DND-41 (cell line): ENCODE measurements around the gene KDM8.
"Not testable (repeated sequence)": the region's sequence is repeated elsewhere in the genome, so short reads cannot be mapped to it uniquely, and the experiment has no call there.

ENCODE experiments used
- ATAC-seq: fragments of 200-7000 bp; cut with Tn5 transposase; 3 replicates; pipeline ENCODE4 v1.9.1; 2021; ENCODE audit warnings: low read depth; ENCODE audit not compliant: insufficient read depth
- DNase-seq: peaks from one replicate; pipeline ENCODE4 v3.0.0-alpha.2; 2020
- H2AFZ ChIP-seq: 2 replicates; pipeline ENCODE4 v1.6.0; 2012; ENCODE audit warnings: low read depth, low read length
- H3K27ac ChIP-seq: 2 replicates; pipeline ENCODE4 v1.5.1; 2012; ENCODE audit warnings: low read length, inconsistent platforms
- H3K27me3 ChIP-seq: fragments of 200-600 bp; sonication (generic); 2 replicates; pipeline ENCODE4 v1.6.0; 2012; ENCODE audit warnings: low read length, mild to moderate bottlenecking, inconsistent platforms; ENCODE audit not compliant: insufficient read depth, poor library complexity
- H3K36me3 ChIP-seq: 2 replicates; pipeline ENCODE4 v1.5.1; 2012; ENCODE audit warnings: low read length, inconsistent platforms; ENCODE audit not compliant: insufficient read depth
- H3K4me1 ChIP-seq: 2 replicates; pipeline ENCODE4 v1.5.1; 2012; ENCODE audit warnings: mild to moderate bottlenecking, low read length; ENCODE audit not compliant: insufficient read depth
- H3K4me2 ChIP-seq: 2 replicates; pipeline ENCODE4 v1.6.0; 2012; ENCODE audit warnings: mild to moderate bottlenecking, moderate library complexity, low read length, inconsistent platforms; ENCODE audit not compliant: insufficient read depth
- H3K4me3 ChIP-seq, 2 experiments: fragments of 200-600 bp in 1 of 2; shearing (Covaris generic) in 1 of 2; 2 replicates each; pipeline ENCODE4 v1.5.1; 2012 to 2016; ENCODE audit warnings: inconsistent platforms in 2 of 2, low read length in 2 of 2, mild to moderate bottlenecking in 2 of 2, low read depth in 1 of 2, moderate library complexity in 1 of 2
- H3K79me2 ChIP-seq: 2 replicates; pipeline ENCODE4 v1.6.0; 2012; ENCODE audit warnings: low read length, inconsistent platforms; ENCODE audit not compliant: insufficient read depth
- H3K9ac ChIP-seq: 2 replicates; pipeline ENCODE4 v1.6.0; 2012; ENCODE audit warnings: low read depth, mild to moderate bottlenecking, inconsistent platforms, low read length, moderate library complexity
- H3K9me3 ChIP-seq: 2 replicates; pipeline ENCODE4 v1.5.1; 2012; ENCODE audit warnings: low read length, moderate library complexity, mild to moderate bottlenecking, inconsistent platforms; ENCODE audit not compliant: insufficient read depth, severe bottlenecking
- H4K20me1 ChIP-seq: 2 replicates; pipeline ENCODE4 v1.6.0; 2012; ENCODE audit warnings: low read length; ENCODE audit not compliant: insufficient read depth
- EZH2 ChIP-seq: IDR thresholded peaks from 3 replicates; pipeline ENCODE4 v1.6.1; 2012; ENCODE audit warnings: borderline replicate concordance, low read depth, mild to moderate bottlenecking, moderate library complexity, low read length, inconsistent platforms; ENCODE audit not compliant: severe bottlenecking
- TF ChIP-seq, protein P1 (sequence below): IDR thresholded peaks from 2 replicates; pipeline ENCODE4 v1.5.1; 2012; ENCODE audit warnings: borderline replicate concordance, low read length, moderate library complexity, mild to moderate bottlenecking; ENCODE audit not compliant: poor library complexity, severe bottlenecking; ENCODE audit errors: extremely low read depth

The KDM8 gene

DNA sequence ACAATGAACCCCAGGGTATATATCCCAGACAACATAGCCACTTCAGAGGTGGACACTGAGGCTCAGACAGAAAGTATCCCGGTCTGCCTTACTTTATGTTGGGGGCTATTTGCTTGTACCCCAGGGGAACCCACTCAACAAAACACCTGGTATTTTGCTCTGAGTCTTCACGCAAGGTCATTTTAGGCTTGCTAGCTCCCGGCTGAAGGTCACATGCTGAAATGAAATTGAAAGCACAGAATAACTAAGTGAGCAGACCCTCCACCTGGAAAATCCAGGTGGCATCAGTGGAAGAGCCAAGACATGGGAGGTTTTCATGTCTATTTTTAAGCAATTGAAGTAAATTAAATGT lies 4.1 kb upstream of the KDM8 start:
- TF ChIP-seq, protein P1, sequence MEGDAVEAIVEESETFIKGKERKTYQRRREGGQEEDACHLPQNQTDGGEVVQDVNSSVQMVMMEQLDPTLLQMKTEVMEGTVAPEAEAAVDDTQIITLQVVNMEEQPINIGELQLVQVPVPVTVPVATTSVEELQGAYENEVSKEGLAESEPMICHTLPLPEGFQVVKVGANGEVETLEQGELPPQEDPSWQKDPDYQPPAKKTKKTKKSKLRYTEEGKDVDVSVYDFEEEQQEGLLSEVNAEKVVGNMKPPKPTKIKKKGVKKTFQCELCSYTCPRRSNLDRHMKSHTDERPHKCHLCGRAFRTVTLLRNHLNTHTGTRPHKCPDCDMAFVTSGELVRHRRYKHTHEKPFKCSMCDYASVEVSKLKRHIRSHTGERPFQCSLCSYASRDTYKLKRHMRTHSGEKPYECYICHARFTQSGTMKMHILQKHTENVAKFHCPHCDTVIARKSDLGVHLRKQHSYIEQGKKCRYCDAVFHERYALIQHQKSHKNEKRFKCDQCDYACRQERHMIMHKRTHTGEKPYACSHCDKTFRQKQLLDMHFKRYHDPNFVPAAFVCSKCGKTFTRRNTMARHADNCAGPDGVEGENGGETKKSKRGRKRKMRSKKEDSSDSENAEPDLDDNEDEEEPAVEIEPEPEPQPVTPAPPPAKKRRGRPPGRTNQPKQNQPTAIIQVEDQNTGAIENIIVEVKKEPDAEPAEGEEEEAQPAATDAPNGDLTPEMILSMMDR: no peak
- no peak for TF ChIP-seq EZH2
- peaks cover 40% of the 10 kb centered on the region for H3K4me1 ChIP-seq
- no peak overlapping the region for H3K4me2 ChIP-seq
- peak overlapping the region; percentile 50 for H3K9ac ChIP-seq
- H3K79me2 ChIP-seq: peaks cover 9% of the 10 kb centered on the region
- H4K20me1 ChIP-seq: no peaks in the 10 kb centered on the region
- H2AFZ ChIP-seq: 0 out of 2 replicates have a peak overlapping the region, but pooled peaks have one; percentile 19
- no peaks in the 10 kb centered on the region for H3K9me3 ChIP-seq
- H3K27ac ChIP-seq: peak overlapping the region; percentile 96
- H3K36me3 ChIP-seq: peaks cover 3% of the 10 kb centered on the region; the same call in 1 of the 2 replicates
- ATAC-seq: no peak
- H3K4me3 ChIP-seq: no peak overlapping the region
- no peak for DNase-seq
- H3K27me3 ChIP-seq: no peaks in the 10 kb centered on the region

DNA sequence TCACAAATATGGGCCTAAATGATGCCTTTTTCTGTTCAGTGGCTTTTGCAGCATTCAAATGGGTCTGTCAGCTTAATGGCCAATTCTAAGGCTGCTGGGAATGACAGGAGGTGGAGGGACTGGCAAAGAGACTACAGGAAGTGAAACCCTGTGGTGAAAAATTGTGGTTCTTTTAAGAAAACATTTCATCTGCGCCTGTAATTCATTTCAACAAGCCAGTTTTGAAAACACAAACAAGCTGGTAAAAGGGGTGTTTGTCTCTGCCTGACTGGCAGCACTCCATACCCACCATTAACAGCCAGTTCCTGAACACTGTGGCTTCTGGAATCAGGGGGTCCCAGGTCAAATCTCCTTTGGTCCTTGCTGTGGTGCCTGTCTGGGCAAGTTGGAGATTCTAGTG lies 3.6 kb upstream of the KDM8 start:
- peak; percentile 52 for ATAC-seq
- DNase-seq: peak; percentile 69
- peak overlapping the region; percentile 47 for H3K4me2 ChIP-seq
- H3K79me2 ChIP-seq: peaks cover 14% of the 10 kb centered on the region
- peak overlapping the region; percentile 96 for H3K27ac ChIP-seq
- 0 out of 4 replicates have a peak overlapping the region, but pooled peaks of 1 of the 2 experiments have one; percentile 9 for H3K4me3 ChIP-seq
- peaks cover 3% of the 10 kb centered on the region; the same call in 1 of the 2 replicates for H3K36me3 ChIP-seq
- TF ChIP-seq EZH2: no peak
- TF ChIP-seq, protein P1: no peak
- no peaks in the 10 kb centered on the region for H3K9me3 ChIP-seq
- peak overlapping the region; percentile 71 for H2AFZ ChIP-seq
- peak overlapping the region; percentile 50 for H3K9ac ChIP-seq
- no peaks in the 10 kb centered on the region for H3K27me3 ChIP-seq
- H3K4me1 ChIP-seq: peaks cover 45% of the 10 kb centered on the region
- no peaks in the 10 kb centered on the region for H4K20me1 ChIP-seq

DNA sequence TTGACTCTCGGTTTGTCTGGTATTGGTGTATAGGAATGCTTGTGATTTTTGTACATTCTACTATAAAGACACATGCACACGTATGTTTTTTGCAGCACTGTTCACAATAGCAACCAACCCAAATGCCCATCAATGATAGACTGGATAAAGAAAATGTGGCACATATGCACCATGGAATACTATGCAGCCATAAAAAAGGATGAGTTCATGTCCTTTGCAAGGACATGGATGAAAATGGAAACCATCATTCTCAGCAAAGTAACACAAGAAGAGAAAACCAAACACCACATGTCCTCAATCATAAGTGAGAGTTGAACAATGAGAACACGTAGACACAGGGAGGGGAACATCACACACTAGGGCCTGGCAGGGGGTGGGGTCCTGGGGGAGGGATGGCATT lies 2.4 kb upstream of the KDM8 start:
- not testable (repeated sequence) for H3K36me3 ChIP-seq, H3K4me2 ChIP-seq, DNase-seq, H3K9me3 ChIP-seq, H3K4me3 ChIP-seq, H4K20me1 ChIP-seq, H3K27me3 ChIP-seq, H3K9ac ChIP-seq, ATAC-seq, H2AFZ ChIP-seq
- H3K79me2 ChIP-seq: peaks cover 26% of the 10 kb centered on the region
- H3K27ac ChIP-seq: peak overlapping the region; percentile 55
- H3K4me1 ChIP-seq: peaks cover 52% of the 10 kb centered on the region

DNA sequence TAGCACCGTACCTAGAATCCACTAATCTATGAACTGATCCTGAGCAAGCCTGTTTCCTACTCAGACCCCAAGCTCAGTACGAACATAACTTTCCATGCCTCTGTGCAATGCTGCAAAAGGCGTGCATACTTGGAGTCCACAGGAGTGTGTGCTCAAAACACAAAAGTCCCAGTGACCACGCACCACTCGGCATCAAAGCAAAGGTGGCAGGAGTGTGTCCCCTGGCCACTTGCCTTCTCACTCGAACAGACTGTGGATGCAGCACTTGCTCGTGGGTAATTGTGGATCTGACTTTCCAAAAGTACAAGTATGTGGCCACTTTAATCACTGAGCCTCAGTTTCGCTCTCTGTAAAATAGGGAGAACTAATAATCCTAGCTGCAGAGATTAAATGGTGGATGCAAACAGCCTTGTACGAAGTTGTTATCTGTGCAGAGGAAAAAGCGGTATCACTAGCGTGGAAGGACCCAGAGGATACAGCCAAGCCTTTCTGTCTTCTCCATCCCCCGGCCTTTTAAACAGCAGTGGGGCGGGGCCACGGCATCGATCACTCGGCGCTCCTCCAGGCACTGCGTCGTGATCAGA lies 311 bp upstream of the KDM8 start:
- H3K27ac ChIP-seq: peak overlapping the region; percentile 94
- peaks cover 27% of the 10 kb centered on the region for H3K79me2 ChIP-seq
- ATAC-seq: peak; percentile 66
- TF ChIP-seq EZH2: no peak
- TF ChIP-seq, protein P1: no peak
- peak overlapping the region; percentile 79 for H3K4me2 ChIP-seq
- H4K20me1 ChIP-seq: no peaks in the 10 kb centered on the region
- H3K4me3 ChIP-seq: peak overlapping the region; percentile 18 to 81
- H2AFZ ChIP-seq: peak overlapping the region; percentile 78
- H3K36me3 ChIP-seq: peaks cover 6% of the 10 kb centered on the region; the same call in 1 of the 2 replicates
- H3K4me1 ChIP-seq: peaks cover 50% of the 10 kb centered on the region
- H3K27me3 ChIP-seq: no peaks in the 10 kb centered on the region
- DNase-seq: peak; percentile 95
- no peaks in the 10 kb centered on the region for H3K9me3 ChIP-seq
- H3K9ac ChIP-seq: peak overlapping the region; percentile 95
